DMS153 (cell line): ENCODE data around the gene KISS1.
A peak's percentile ranks its signal among the peaks of the same experiment; 100 is the strongest.

Source experiments
- DNase-seq: peaks from one replicate; lab custom pipeline; 2025; lab: John Stamatoyannopoulos, UW

KISS1 gene

DNA sequence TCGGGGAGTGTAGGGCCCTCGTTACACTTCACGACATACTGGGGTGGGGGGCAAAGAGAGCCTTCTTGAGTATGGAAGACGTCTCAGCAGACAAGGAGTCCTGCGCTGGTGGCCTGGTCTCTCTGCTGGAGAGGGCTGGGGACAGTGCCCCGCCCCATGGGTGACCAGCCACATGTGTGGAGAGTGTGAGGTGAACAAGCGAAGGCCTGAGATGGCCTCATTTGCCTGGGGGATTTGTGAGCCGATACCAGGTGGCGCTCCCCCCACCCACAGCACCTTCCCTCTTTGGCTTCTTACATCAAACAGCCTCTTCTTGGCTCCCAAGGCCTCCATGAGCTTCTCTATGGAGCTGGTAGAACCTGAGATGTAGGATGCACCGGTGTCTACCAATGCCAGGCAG lies 40.4 kb downstream of the KISS1 start:
- DNase-seq: no peak

DNA sequence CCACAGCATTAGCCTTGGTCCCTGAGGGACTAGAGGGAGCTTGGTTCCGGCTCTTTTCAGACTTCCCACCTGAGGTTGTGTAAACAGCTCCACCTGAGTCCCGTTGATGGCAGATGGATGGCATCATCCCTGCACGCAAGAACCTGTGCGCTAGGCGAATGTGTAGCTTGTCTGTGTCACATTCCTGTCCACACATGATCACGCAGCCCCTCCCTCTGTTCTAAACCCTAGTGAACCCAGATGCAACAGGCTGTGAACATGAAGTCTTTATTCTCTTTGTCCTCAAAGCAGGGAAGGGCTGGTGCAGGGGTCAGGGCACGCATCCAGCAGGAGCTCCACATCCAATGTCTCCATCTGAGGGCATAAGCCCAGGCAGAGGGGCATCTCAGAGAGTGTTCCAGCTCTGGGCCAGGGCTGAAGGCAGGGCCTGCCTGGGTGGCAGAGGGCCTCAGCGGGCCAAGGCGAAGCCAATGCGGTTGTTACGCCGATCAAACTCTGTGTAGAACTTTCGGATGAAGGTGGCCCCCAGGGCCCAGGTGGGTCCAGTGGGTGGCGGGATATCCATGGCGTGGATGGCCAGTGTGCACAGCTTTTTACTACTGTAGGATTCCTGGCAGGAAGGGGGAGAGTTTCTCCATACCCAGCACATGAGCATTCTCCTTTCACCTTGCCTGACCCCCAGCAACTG lies 41.6 kb downstream of the KISS1 start:
- peak; percentile 65 for DNase-seq

DNA sequence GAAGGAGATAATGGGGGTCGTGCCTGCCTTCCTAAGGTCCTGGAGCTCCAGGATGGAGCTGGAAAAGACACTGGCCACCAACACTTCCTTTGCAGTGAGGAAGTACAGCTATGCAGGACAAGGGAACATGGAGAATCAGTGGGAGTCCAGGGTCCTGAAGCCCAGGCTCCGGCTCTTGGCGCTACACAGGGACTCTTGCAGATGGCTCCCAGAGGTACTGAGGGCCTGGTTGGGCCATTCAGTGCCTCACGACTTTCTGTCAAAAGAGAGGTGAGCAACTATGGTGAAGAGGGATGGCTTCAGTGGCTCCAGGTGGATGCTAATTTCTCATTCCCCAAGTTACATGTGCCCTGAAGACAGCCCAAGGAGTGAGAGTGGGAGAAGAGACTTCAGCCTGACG lies 42.6 kb downstream of the KISS1 start:
- no peak for DNase-seq

DNA sequence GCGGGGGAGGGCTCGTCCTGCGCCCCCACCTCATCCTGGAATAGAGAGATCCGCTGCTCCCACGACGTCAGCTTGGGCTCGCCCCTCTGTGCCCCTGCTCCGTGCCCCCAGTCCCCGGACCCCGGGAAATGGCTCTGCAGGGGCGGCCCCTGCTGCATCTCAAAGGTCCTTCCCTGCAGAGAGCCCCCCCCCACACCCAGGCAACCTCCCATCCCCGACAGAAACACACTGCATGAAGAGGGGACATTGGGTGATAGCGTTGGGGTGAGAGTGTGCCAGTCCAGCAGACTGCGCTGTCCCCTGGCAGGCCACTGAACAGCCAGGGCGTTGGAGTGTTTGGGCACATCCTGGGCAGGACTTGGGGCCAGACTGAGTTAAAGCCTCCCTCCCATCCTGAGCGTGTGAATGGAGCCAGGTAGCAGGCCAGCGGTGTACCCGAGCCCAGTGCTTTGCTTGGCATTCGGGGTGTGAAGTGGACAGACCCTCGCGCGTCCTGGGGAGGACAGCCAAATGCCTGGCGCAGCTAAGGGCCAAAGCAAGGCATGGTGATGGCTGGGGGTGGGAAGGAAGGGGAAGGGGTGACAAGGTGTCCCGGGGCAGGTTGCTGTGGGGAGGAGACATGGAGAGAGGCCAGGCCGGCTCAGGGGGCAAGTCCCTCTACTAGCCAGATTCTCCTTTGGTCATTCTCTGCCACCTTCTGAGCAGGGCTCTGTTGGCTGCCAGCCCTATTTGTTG lies 43.8 kb downstream of the KISS1 start:
- peak; percentile 9 for DNase-seq

DNA sequence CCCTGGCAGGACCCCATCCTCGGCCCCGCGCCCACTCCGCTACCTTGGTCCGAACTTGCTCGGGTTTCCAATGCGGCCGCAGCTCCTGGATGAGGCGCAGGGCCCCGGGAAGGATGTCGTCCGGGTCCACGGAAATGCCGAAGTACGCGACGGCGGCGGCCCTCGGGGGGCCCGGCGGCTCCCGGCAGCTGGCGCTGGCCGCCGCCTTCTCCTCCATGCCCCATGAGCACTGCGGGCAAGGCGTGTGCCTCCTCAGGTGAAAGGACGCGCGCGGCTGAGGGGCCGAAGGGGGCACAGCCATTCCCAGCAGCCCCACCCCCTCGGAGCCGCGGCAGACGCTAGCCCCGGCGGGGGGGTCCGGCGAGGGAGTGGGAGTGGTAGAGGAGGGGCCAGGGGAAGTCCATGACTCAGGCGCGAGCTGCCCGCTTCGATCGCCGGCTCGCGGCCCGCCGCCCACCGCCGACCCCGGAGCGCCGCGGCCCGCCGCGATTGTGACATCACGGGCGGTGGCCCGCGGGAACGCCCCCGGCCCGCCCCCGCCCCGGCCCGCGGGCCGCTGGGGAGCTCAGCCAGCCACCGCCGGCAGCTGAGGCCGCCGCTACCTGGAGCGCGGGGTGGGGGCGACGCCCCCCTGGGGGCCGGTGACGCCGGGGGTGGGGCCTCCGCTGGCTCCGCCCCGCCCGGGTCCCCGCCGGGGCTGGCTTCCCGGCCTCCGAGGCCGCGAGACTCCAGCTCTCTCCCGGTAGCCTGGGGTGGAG lies 44.6 kb downstream of the KISS1 start, which contains the start of gene ETNK2:
Gene ETNK2, minus strand, starts transcription at position 493 of the 758 bp plus-strand sequence. Its CDS starts 192 bp downstream, at position 301.
- DNase-seq: peak; percentile 45

DNA sequence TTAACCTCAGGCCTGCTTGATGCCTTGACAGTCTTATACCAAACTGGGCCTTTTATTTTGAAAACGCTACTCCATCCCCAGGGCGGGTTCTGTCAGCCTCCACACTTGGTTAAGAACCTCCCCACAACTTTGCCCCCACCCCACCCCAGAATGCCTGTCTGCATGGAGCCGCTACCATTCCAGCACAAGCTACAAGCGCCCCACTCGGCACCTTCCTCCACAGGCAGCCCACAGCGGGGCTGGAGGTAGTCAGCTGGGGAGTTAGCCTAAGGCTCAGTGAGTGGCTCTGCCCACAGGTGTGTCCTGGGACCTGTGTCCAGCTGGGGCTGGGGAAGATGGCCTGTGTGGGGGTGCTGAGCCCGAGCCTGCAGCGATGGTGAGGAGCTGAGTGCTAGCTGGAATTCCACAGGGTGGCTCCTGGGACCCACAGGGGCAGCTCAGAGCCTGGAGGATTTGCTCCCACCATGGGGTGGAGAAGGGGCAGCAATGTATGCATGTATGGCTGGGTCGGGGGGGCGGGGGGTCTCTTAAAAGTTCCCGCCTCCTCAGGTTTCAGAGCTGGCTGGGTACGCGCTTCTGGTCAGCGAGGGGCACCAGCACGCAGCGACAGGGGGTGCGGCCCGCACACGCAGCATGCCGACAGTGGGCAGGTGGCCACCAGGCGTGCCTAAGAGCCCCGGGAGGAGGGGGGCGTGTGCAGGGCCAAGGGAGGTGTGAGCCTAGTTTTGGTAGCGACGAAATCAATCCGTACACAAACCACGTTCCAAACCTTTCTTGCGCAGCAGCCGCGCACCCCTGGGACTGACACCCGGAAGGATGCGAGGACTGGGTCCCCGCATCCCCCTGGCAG lies 45.4 kb downstream of the KISS1 start:
- no peak for DNase-seq

DNA sequence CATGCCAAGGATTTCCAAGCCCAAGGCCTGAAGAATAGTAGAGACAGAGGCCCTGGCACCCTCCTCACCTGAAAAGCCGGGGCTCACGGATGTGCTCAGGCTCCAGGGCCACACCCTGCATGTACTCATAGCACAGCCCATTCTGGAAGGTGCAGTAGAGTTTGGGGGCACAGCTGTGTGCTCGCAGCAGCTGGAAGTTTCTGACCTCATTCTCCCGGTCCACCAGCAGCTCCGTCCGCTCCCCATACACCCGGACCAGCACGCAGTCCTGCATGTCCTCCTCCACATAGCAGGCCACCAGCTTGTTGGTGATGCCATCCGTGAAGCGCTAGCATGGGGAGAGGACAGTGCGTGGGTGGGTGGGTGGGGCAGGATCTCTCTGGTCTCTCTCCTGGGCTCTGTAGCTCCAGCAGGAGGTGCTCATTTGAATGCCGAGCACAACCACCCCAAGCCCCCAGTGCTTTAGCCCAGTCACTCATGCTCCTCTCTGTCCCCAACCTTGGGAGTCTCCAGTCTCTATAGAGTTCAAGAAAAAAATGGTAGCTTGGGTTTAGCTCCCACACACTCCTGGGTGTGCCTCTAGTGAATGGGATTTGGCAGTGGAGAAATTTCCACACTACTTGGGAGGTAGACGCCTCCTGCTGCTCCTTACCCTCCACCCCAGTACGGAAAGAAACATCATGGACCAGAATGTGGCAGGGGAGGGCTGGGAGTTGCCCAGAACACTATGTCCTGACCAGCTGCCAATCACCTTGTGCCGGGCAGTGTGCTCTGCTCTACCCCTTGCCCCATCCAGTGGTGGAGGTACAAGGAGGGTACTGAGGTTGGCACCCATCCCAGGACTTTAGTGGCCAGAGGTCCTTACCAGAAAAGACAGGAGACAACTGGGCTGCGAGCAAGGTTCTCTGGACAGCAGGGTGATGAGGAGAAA lies 46.4 kb downstream of the KISS1 start:
- DNase-seq: no peak

DNA sequence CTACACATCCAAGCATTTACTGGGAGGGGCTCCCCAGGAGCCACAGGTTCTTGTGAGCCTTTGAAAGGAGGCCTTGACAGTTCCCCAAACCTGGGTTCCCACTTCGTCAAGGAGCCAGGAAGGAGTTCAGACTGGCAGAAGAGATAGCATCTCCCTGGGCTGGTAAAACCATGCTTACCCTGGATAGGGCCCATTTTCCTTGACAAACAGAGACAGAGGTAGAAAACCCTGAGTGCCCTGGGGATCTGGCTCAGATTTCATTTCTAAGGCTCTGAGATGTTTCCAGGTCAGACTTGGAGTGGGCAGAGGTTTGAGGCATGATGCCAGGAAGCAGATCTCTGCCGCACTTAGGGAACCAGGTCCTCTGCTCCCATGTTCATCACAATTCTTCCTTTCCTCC lies 47.2 kb downstream of the KISS1 start:
- no peak for DNase-seq

DNA sequence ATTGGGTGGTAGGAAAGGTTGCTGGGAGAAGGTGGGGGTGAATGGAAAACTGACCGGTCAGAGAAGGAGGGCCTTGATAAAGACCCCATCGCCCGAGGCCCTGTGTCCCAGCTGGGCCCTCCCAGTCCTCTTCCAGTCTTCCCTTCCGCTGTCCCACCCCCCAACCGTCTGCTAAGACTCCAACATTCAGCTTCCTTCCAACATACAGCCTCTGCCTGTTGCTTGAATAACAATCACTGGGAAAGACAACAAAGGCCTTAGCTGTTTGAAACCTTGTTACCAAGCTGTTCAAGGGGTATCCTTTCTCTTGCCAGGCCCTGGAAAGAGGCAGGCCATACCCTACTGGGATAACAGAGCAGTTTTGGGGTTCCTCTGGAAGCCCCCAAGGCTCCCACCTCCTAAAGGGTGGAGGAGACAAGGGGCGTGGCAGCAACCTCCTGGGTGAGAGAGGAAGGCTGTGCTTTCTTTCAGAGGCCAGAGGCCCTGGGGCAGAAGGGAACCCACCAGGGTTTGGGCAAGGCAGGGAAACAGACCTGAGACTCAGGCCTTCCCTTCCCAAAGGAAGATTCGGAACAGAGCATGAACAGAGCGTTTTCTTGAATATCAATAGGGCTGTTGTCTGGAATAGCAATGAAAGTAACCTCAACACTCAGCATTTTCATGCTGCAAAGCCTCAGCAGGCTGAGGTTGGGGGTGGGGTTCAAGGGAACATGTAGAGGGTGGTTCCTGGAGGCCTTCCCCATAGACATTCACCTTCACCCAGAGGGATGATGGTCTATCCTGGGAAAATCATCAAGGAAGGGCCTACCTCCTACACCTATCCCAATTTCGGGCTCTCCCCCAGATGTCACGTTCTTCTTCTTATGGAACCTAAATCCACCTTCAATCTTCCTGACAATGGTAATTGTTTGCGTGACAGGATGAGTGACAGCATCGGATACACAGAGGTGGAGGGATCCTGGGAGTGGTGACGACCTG lies 48.6 kb downstream of the KISS1 start:
- no peak for DNase-seq

DNA sequence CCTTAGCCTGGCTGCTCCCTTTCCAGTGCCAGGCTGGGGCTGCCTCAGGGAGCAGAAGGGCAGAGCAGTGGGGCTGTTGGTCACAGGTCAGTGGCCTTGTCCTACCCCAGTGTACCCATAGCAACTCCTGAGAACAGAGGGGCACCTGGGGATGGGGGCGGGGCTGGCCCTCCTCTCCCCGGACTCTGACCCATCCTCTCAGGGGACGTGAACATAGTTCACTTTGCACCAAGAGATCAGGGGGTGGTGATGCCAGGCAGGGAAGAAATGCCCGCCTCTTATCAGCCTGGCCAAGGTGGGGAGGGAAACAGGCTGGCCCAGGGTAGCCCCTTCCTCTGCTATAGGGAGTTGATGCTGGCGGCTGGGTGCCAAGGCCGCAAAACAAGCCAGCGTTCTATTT lies 49.3 kb downstream of the KISS1 start:
- DNase-seq: no peak

DNA sequence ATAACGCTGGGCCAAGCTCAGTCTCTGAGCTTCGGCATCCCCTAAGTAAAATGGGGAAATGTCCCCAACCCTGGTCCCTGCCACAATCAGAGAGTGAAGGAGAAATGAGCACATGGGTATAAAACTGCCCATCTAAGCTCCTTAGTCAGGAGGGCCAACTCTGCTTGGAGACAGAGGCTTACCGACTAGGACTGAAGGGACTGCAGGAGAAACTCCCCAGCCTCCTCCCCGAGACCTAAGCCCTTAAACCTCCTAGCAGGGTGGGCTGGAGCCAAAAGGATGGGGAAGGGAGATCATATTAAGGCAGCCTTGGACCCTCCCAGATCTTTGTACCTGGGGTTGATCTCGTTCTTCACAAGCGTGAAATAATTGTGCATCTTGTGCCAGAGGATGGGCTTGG lies 50.0 kb downstream of the KISS1 start:
- DNase-seq: no peak

DNA sequence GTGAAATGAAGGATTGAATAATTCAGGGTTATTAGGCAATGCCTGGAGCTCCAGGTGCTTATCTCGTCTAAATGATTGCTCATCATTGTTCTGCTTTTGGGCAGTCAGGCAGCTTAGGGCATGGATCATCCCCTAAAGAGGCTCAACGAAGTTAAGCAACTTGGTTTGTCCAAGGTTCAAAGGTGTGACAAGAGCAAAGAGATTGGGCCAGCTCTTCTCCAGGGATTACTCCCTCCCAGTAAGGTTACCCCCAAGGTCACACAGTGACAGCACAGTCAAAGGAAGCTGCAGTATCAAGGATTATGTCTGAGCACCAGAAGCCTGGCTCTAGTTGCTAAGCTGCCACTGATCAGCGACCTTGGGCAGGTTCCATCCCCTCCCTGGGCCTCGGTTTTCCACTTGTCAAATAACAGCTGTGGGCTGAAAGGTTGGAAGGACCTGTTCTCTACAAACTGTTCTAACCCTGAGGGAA lies 51.2 kb downstream of the KISS1 start:
- no peak for DNase-seq

DNA sequence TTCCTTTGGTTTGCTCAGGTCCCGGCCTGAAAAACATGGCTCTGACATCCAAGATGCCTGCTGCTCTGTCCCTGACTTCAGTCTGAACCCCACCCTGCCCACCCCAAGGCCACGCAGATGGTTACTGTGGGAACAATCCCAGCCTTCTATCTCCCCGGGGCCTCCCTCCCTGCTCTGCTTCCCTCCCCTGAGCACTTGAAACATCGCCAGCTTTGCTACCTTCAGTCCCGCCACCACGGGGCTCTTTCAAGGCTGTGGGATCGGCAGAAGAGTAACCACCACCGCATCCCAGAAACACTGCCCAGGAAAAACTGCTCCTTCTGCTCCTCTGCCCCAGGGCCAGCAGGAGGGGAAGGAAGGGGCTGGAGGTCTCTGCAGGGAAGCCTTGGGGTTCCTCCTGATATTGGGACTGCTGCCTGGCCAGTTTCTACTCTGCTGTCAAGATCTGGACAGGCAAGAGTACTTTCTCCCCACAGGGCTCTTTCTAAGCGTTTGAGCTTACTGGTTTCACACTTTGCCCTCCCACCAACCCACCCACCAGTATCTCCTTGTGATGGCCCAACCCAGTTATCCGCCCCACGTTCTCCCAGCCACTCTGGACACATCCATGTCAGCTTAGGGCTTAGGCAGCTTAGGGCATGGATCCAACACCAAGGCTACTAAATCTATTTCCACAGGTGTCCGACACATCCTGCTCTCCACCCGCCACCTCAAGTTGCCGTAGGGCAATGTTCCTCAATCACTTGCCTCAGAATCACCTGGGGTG lies 52.8 kb downstream of the KISS1 start:
- no peak for DNase-seq

DNA sequence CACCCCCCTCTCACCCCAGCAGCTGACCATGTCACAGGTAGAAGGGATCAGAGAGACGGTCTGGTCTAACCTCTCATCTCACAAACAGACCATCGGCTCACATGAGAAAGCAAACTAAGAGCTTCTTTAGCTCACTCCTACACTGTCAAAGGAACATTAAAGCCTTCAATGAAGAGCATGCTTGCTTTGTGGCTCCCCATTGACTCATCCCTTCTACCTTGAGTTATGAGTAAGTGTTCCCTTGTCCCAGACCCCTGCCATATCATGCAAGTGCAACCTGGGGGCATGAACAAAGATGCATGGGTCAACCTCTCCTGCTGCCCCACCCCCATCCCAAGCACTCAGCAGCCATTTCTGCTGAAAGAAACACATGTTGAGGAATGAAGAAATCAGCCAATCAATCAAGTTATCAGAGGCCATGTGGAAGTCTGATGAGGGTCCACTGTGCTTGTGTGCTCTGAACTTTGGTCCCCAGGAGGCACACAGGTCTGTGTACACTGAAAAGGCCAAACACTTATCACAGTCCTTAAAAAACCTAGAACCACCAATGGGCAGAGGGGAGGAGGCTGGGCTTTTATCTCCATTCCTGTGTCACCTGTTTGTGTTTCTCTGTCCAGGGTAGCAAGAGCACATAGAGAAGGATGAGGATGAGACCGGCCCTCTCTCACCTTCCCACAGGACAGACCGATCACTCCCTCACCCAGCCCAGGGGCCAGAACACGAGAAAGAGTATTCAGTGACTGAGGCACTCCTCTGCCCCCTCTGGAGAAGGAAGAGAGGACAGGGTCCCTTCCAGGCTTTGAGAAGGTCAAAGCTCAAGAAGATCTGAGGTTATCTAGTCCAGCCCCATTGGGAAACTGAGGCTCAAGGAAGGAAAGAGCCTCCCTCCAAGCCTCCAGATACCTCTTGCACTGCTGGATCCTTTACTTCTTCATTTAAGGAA lies 54.0 kb downstream of the KISS1 start:
- no peak for DNase-seq

DNA sequence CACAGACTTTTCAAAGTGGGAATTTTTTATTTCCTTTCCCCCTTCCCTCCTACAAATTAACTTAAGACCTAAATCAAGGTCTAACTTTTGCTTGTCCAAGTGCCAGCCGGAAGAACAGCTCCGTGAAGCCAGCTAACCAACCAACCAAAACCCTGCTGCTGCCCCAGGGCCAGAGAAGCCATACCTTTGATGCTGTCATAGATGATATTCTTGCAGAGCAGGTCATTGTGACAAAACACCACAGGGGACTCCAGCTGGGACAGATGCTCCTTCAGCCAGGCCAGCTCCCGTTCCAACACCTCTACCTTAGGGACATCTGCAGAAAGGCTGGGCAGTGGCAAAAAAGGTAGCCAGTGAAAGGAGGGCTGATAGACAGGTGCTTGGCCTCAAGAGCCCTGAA lies 55.2 kb downstream of the KISS1 start:
- DNase-seq: no peak
